ENCODE data around the gene FFAR4. TPM values are rescaled to one million over a fixed set of nuclear protein-coding genes. Genes with fewer than 3 reads are reported as not detected.
A peak's percentile ranks its signal among the peaks of the same experiment; 100 is the strongest.

FFAR4 gene
- total RNA-seq, 4 donors from 2014 or later: not detected

- WGBS, 2 donors (ENCODE audit: low coverage in 1 of 2): 38 to 60% methylated on average over 1 of the region's 1 CpG
- Histone ChIP-seq H3K4me1 (peaks cover 0 to 17% (median 8%) of the 10 kb centered on the region in 3 donors), H3K9me3 (no peaks in the 10 kb centered on the region), H3K27ac (no peak overlapping the region), H3K4me3 (no peak overlapping the region), H3K27me3 (peaks cover 48% of the 10 kb centered on the region), H3K36me3 (no peaks in the 10 kb centered on the region)
- no peak for ATAC-seq
- TF ChIP-seq POLR2A (IDR thresholded peaks at IDR 0.05) (no peak), CTCF (IDR thresholded peaks at IDR 0.05) (no peak), EP300 (IDR thresholded peaks at IDR 0.05) (no peak), POLR2AphosphoS5 (IDR thresholded peaks at IDR 0.05) (no peak)
These were observed 32.9 kb downstream of the FFAR4 start for GRCh38 chr10:93599335-93599734.

DNA sequence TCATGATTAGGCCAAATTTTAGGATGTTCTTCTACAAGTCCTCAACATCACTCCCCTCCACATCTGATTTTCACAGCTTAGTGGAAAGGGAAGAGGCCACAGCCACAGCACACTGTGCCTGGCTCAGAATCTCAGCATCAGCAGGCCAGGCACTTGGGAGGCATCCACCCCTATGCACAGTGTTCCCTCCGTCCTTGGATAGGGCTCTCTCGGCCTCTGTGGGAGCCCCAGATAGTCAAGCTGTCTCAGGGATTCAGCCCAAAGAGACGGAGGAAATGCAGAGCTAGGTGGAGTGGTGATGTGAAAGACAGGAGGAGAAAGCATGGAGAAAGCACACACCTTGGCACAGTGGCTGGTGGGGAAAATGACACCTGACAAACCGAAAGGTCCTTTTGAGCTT, 33.3 kb downstream of the FFAR4 start:
- no peak overlapping the region for H3K27ac ChIP-seq
- H3K4me3 ChIP-seq: no peak overlapping the region
- H3K9me3 ChIP-seq: no peaks in the 10 kb centered on the region
- H3K27me3 ChIP-seq: peaks cover 52% of the 10 kb centered on the region
- WGBS, 2 donors (ENCODE audit: low coverage in 1 of 2): 83% methylated on average over 1 of the region's 4 CpGs; no CpG with 5 or more reads in 1 of the 2 donors
- ATAC-seq: no peak
- TF ChIP-seq EP300 (IDR thresholded peaks at IDR 0.05): no peak
- TF ChIP-seq POLR2A (IDR thresholded peaks at IDR 0.05): no peak
- no peak for TF ChIP-seq CTCF (IDR thresholded peaks at IDR 0.05)
- no peak for TF ChIP-seq POLR2AphosphoS5 (IDR thresholded peaks at IDR 0.05)
- H3K36me3 ChIP-seq: no peaks in the 10 kb centered on the region
- peaks cover 0 to 17% (median 8%) of the 10 kb centered on the region in 3 donors for H3K4me1 ChIP-seq

GRCh38 chr10:93600446-93601145, 34.1 kb downstream of the FFAR4 start:
- H3K27ac ChIP-seq: no peak overlapping the region
- ATAC-seq: peak; percentile 42
- H3K9me3 ChIP-seq: no peaks in the 10 kb centered on the region
- H3K27me3 ChIP-seq: peaks cover 61% of the 10 kb centered on the region
- no peaks in the 10 kb centered on the region for H3K36me3 ChIP-seq
- H3K4me1 ChIP-seq: peaks cover 0 to 17% (median 8%) of the 10 kb centered on the region in 3 donors
- no peak for TF ChIP-seq POLR2AphosphoS5 (IDR thresholded peaks at IDR 0.05)
- TF ChIP-seq EP300 (IDR thresholded peaks at IDR 0.05): no peak
- no peak for TF ChIP-seq CTCF (IDR thresholded peaks at IDR 0.05)
- TF ChIP-seq POLR2A (IDR thresholded peaks at IDR 0.05): no peak
- 2 to 100% methylated on average over 1 to 12 of the region's 60 CpGs for WGBS, 2 donors (ENCODE audit: low coverage in 1 of 2)
- H3K4me3 ChIP-seq: peak overlapping the region in 1 of 2 donors; percentile 49

- no peaks in the 10 kb centered on the region for H3K9me3 ChIP-seq
- WGBS, 2 donors (ENCODE audit: low coverage in 1 of 2): 0 to 1% methylated on average over 1 to 11 of the region's 63 CpGs
- peaks cover 0 to 17% (median 8%) of the 10 kb centered on the region in 3 donors for H3K4me1 ChIP-seq
- H3K27me3 ChIP-seq: peaks cover 62% of the 10 kb centered on the region
- peak within 1 kb of the TSS in 1 of 2 donors; percentile 49 for H3K4me3 ChIP-seq
- TF ChIP-seq EP300 (IDR thresholded peaks at IDR 0.05) (no peak), CTCF (IDR thresholded peaks at IDR 0.05) (no peak), POLR2A (IDR thresholded peaks at IDR 0.05) (no peak), POLR2AphosphoS5 (IDR thresholded peaks at IDR 0.05) (no peak)
- ATAC-seq: peak; percentile 29
- H3K27ac ChIP-seq: no peak within 1 kb of the TSS
- H3K36me3 ChIP-seq: no peaks in the 10 kb centered on the region
These were observed 34.8 kb downstream of the FFAR4 start, which contains the start of gene RBP4 for GRCh38 chr10:93601146-93601773. TSS of gene RBP4 (minus strand) at chr10:93601235. CDS start at chr10:93601028, 207 bp downstream.
